ENCODE measurements around the gene RFX1. TPM values are rescaled to one million over a fixed set of nuclear protein-coding genes. Genes with fewer than 3 reads are reported as not detected.
"Not testable (repeated sequence)": the region's sequence is repeated elsewhere in the genome, so short reads cannot be mapped to it uniquely, and the experiment has no call there.

Gene RFX1
- total RNA-seq, 2 experiments from 2014 or later, result 4.4 to 17.4 TPM

DNA sequence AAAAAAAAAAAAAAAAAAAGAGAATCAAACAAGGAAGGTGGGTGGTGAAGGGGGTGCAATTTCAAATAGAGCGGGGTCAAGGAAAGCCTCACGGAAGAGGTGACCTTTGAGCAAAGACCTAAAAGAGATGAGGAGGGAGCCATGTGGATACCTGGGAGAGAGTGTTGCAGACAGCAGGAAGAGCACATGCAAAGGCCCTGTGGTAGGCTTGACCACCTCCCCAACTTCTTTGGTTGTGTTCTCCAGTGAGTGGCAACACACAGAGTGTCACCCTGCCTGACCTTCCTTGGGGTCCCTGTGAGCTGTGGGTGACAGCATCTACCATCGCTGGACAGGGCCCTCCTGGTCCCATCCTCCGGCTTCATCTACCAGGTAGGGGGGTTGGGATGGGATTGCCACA, 44.4 kb upstream of the RFX1 start:
- intact Hi-C loops (cut with micrococcal nuclease; ENCODE audit: unreplicated experiment), result no loop called here
- Histone ChIP-seq H3K9me3 (ENCODE audit: low read length) (no peaks in the 10 kb centered on the region), H2AFZ (ENCODE audit: low read length) (no peak overlapping the region), H3K4me2 (ENCODE audit: low read length) (no peak overlapping the region), H3K36me3 (ENCODE audit: insufficient read depth, low read length) (peaks cover 9% of the 10 kb centered on the region), H3K9me2 (ENCODE audit: insufficient read depth, low read length) (no peaks in the 10 kb centered on the region), H4K20me1 (ENCODE audit: insufficient read depth, low read length) (no peaks in the 10 kb centered on the region), H3K79me2 (ENCODE audit: insufficient read depth, low read depth, low read length) (no peaks in the 10 kb centered on the region), H3K27ac (ENCODE audit: low read depth, low read length, poor library complexity, severe bottlenecking) (no peak overlapping the region), H3K4me3 (ENCODE audit: low read depth, low read length, poor library complexity, severe bottlenecking) (no peak overlapping the region), H3K4me1 (ENCODE audit: insufficient read depth, low read length, poor library complexity, severe bottlenecking) (no peaks in the 10 kb centered on the region)
- no peak for DNase-seq (ENCODE audit: low spot score)
- BruUV-seq (replicated peaks), result no TSS peak
- POLR2A ChIA-PET, result no interaction called here
- TF ChIP-seq EZH2phosphoT487 (IDR thresholded peaks at IDR 0.05; ENCODE audit: borderline replicate concordance, low read depth, low read length) (no peak), CTCF (conservative IDR thresholded peaks at IDR 0.05; ENCODE audit: low read length) (no peak)
- CTCF ChIA-PET (ENCODE audit: unreplicated experiment), result interaction anchor here (1.1 kb wide), 1 partner anchor 10 kb away, joined by 3 read pairs; no protein-coding TSS in a partner anchor

DNA sequence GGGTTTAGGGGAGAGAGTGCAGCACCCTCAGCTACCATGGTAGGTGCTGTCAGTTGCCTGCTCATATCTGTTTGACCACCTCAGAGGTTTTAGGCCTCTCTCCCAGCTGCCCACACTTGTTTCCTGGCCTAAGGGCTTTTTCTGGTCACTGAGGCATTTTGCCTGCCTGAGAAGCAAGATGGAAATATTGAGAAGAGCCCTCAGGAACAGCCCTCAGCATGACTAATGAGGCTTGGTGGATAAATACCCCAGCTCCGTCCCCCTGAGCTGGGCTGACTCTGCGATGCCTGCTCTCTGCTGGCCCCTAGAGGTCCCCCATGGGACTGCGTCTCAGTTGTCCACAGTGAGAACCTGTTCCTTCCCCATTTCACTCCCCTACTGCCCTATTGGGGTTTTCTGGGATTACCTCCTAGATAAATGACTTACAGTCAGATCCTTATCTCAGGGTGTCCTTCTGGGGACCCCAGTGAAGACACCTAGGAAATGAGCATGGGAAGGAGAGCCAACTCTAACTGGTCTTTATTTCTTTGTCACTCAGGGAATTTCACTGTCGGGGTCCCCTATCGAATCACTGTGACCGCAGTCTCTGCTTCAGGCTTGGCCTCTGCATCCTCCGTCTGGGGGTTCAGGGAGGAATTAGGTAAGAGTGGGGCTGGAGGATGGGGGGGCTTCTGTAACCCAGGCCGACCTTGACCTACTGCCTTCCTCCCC, 42.5 kb upstream of the RFX1 start:
- H3K9me2 ChIP-seq (ENCODE audit: insufficient read depth, low read length), result no peaks in the 10 kb centered on the region
- intact Hi-C loops (cut with micrococcal nuclease; ENCODE audit: unreplicated experiment), result no loop called here
- no peak overlapping the region for H2AFZ ChIP-seq (ENCODE audit: low read length)
- ChIA-PET CTCF (ENCODE audit: unreplicated experiment) (interaction anchor here (0.5 to 0.6 kb wide), 2 partner anchors 13 to 176 kb away, joined by 3 read pairs; no protein-coding TSS in a partner anchor), POLR2A (interaction anchor here (0.7 kb wide), 1 partner anchor 168 kb away, joined by 4 read pairs; no protein-coding TSS in a partner anchor)
- H3K36me3 ChIP-seq (ENCODE audit: insufficient read depth, low read length), result peaks cover 9% of the 10 kb centered on the region
- no peak for TF ChIP-seq EZH2phosphoT487 (IDR thresholded peaks at IDR 0.05; ENCODE audit: borderline replicate concordance, low read depth, low read length)
- peak; percentile 97 for TF ChIP-seq CTCF (conservative IDR thresholded peaks at IDR 0.05; ENCODE audit: low read length)
- H3K4me2 ChIP-seq (ENCODE audit: low read length), result no peak overlapping the region
- BruUV-seq (replicated peaks), result no TSS peak
- H3K27ac ChIP-seq (ENCODE audit: low read depth, low read length, poor library complexity, severe bottlenecking), result no peak overlapping the region
- H4K20me1 ChIP-seq (ENCODE audit: insufficient read depth, low read length), result no peaks in the 10 kb centered on the region
- DNase-seq (ENCODE audit: low spot score), result peak; percentile 67
- no peak overlapping the region for H3K4me3 ChIP-seq (ENCODE audit: low read depth, low read length, poor library complexity, severe bottlenecking)
- no peaks in the 10 kb centered on the region for H3K9me3 ChIP-seq (ENCODE audit: low read length)
- H3K79me2 ChIP-seq (ENCODE audit: insufficient read depth, low read depth, low read length), result no peaks in the 10 kb centered on the region
- H3K4me1 ChIP-seq (ENCODE audit: insufficient read depth, low read length, poor library complexity, severe bottlenecking), result no peaks in the 10 kb centered on the region

DNA sequence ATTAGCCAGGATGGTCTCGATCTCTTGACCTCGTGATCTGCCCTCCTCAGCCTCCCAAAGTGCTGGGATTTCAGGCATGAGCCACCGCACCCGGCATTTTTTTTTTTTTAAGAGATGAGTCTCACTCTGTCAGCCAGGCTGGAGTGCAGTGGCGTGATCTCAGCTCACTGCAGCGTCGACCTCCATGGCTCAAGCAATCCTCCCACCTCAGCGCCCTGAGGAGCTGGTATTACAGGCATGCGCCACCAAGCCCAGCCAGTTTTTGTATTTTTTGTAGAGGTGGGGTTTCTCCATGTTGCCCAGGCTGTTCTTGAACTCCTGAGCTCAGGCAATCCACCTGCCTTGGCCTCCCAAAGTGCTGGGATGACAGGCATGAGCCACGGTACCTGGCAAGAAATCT, 41.7 kb upstream of the RFX1 start:
- H3K4me3 ChIP-seq (ENCODE audit: low read depth, low read length, poor library complexity, severe bottlenecking); H4K20me1 ChIP-seq (ENCODE audit: insufficient read depth, low read length); H3K27ac ChIP-seq (ENCODE audit: low read depth, low read length, poor library complexity, severe bottlenecking); H3K9me3 ChIP-seq (ENCODE audit: low read length); H3K36me3 ChIP-seq (ENCODE audit: insufficient read depth, low read length); H3K79me2 ChIP-seq (ENCODE audit: insufficient read depth, low read depth, low read length); H3K4me2 ChIP-seq (ENCODE audit: low read length); BruUV-seq (replicated peaks); intact Hi-C loops (cut with micrococcal nuclease; ENCODE audit: unreplicated experiment); H3K9me2 ChIP-seq (ENCODE audit: insufficient read depth, low read length); H2AFZ ChIP-seq (ENCODE audit: low read length); H3K4me1 ChIP-seq (ENCODE audit: insufficient read depth, low read length, poor library complexity, severe bottlenecking); DNase-seq (ENCODE audit: low spot score): not testable (repeated sequence)
- ChIA-PET POLR2A (interaction anchor here (1.1 kb wide), 1 partner anchor 63 kb away, joined by 4 read pairs; no protein-coding TSS in a partner anchor), CTCF (ENCODE audit: unreplicated experiment) (interaction anchor here (0.5 to 0.6 kb wide), 2 partner anchors 12 to 175 kb away, joined by 3 read pairs; no protein-coding TSS in a partner anchor)

Data from OCI-LY7 (cell line).